CD4-positive, alpha-beta T cell (primary cell): ENCODE measurements around the gene TMEM203. TPM values are rescaled to one million over a fixed set of nuclear protein-coding genes. Genes with fewer than 3 reads are reported as not detected.

ENCODE experiments used
- ATAC-seq: fragments of 200-7000 bp; cut with Tn5 transposase; one replicate; pipeline ENCODE4 v1.10.0; 2022; ENCODE audit warnings: mild to moderate bottlenecking; ENCODE audit not compliant: poor library complexity
- CTCF ChIA-PET: fragments of 350-600 bp; sonication (Branson Sonifier 250); formaldehyde crosslinking; loops from one replicate; lab custom pipeline; 2021; ENCODE audit warnings: antibody characterized with exemption, inconsistent platforms; lab: Charles Lee
- POLR2A ChIA-PET: fragments of 350-600 bp; sonication (Branson Sonifier 250); formaldehyde crosslinking; loops from one replicate; lab custom pipeline; 2021; ENCODE audit warnings: antibody characterized with exemption, inconsistent platforms; lab: Charles Lee
- DNase-seq, 14 experiments: peaks; one replicate each; pipeline ENCODE4 v3.0.0-alpha.2; 2013 to 2020; ENCODE audit warnings: mixed read lengths in 2 of 14
- H3K27ac ChIP-seq, 2 donors: one replicate each; pipeline versions ENCODE4 v1.5.1 to v1.7.0; 2013; ENCODE audit warnings: low read length in 2 of 2, low read depth in 1 of 2, mild to moderate bottlenecking in 1 of 2
- H3K27me3 ChIP-seq, 2 experiments: 1 replicate in 1 of 2; 2 replicates in 1 of 2; pipeline versions ENCODE4 v1.6.1 to v1.7.0; 2013; ENCODE audit warnings: low read length in 2 of 2, control low read depth in 1 of 2, mild to moderate bottlenecking in 1 of 2, moderate library complexity in 1 of 2; ENCODE audit not compliant: insufficient read depth in 2 of 2, control insufficient read depth in 1 of 2
- H3K36me3 ChIP-seq: one replicate; pipeline ENCODE4 v1.6.1; 2013; ENCODE audit warnings: low read length, control low read depth; ENCODE audit not compliant: insufficient read depth
- H3K4me1 ChIP-seq: one replicate; pipeline ENCODE4 v1.6.1; 2013; ENCODE audit warnings: low read length, control low read depth; ENCODE audit not compliant: insufficient read depth
- H3K4me3 ChIP-seq: one replicate; pipeline ENCODE4 v1.5.1; 2013; ENCODE audit warnings: mild to moderate bottlenecking, low read length, moderate library complexity
- H3K9me3 ChIP-seq, 2 experiments: 1 replicate in 1 of 2; 2 replicates in 1 of 2; pipeline versions ENCODE4 v1.6.1 to v1.7.0; 2013; ENCODE audit warnings: low read length in 2 of 2, mild to moderate bottlenecking in 2 of 2, control low read depth in 1 of 2, moderate library complexity in 1 of 2; ENCODE audit not compliant: control insufficient read depth in 1 of 2, insufficient read depth in 1 of 2
- H3K27ac Mint-ChIP-seq: one replicate; pipeline ENCODE4 v1.8.0; 2020; ENCODE audit warnings: mixed read lengths
- H3K27me3 Mint-ChIP-seq: one replicate; pipeline ENCODE4 v1.8.0; 2021; ENCODE audit warnings: mixed read lengths
- H3K36me3 Mint-ChIP-seq: one replicate; pipeline ENCODE4 v1.8.0; 2021; ENCODE audit warnings: low read depth, mixed read lengths
- H3K4me1 Mint-ChIP-seq: one replicate; pipeline ENCODE4 v1.8.0; 2021; ENCODE audit warnings: low read depth, mixed read lengths
- H3K4me3 Mint-ChIP-seq: one replicate; pipeline ENCODE4 v1.8.0; 2020; ENCODE audit warnings: mild to moderate bottlenecking, mixed read lengths
- H3K9me3 Mint-ChIP-seq: one replicate; pipeline ENCODE4 v1.8.0; 2020; ENCODE audit warnings: mixed read lengths
- intact Hi-C, 2 experiments: fragments of 100-400 bp; cut with DNase I in 1 of 2; cut with micrococcal nuclease in 1 of 2; formaldehyde crosslinking; loops; one replicate each; pipeline versions ENCODE4 v1.15.1 to v1.9.0; 2023 to 2025; cut with DNase I, micrococcal nuclease
- total RNA-seq, 174 experiments: library from RNA in 2 of 174; stranded (reverse) in 2 of 174; gene quantifications; one replicate each; pipeline ENCODE4 v1.2.3 and lab custom pipeline; 2021 to 2026
- TF ChIP-seq, protein P1 (sequence below): fragments of 200-600 bp; IDR thresholded peaks from one replicate; pipeline ENCODE4 v1.8.0; 2022; ENCODE audit warnings: antibody characterized with exemption, mild to moderate bottlenecking

Gene TMEM203
- total RNA-seq, 2 experiments from 2014 or later: 18.2 to 18.7 TPM

DNA sequence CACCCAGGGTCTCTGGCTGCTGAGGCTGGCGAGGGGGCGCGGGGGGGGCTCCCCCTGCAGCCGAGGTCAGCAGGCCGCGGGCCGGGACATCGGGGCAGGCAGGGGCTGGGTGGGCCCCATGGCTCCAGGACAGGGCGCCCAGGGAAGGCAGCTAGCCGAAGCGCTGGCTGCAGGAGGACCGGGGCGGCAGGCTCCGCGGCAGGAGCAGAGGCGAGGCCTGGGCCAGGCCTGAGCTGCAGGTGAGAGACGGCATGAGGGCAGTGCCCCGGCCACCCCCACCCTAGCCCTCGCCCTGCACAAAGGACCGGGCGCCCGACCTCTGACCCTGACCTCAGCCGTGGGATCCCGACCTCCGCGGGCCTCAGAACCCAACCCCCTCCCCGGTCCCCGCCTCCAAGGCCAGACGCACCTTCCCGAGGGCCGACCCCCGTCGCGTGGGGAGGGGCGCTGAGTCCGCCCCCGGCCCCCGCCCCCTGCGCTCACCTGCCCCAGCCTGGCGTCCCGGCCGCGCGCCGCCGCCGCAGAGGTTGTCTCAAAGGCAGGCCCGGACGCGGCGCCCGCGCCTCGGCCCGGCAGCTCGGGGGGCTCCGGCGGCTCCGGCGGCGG lies 16.2 kb upstream of the TMEM203 start:
- H3K27me3 ChIP-seq: no peaks in the 10 kb centered on the region
- Mint-ChIP-seq H3K27ac (no peak overlapping the region), H3K27me3 (no peaks in the 10 kb centered on the region), H3K36me3 (no peaks in the 10 kb centered on the region), H3K9me3 (no peaks in the 10 kb centered on the region), H3K4me3 (no peak overlapping the region), H3K4me1 (peaks cover 13% of the 10 kb centered on the region)
- H3K4me3 ChIP-seq: no peak overlapping the region
- intact Hi-C loops: loop anchor here (2.0 to 5.0 kb wide), 4 partner anchors 21 to 434 kb away; partner anchors contain the start of genes ANAPC2 (in 1 of the 2), SSNA1 (in 1 of the 2) and TPRN (in 1 of the 2)
- peaks cover 29% of the 10 kb centered on the region for H3K4me1 ChIP-seq
- H3K36me3 ChIP-seq: no peaks in the 10 kb centered on the region
- H3K9me3 ChIP-seq: no peaks in the 10 kb centered on the region
- DNase-seq: peak in 2 of 14 experiments; percentile 33 to 57
- ChIA-PET POLR2A (interaction anchor here (1.0 to 4.7 kb wide), 8 partner anchors 16 to 166 kb away, joined by 3 to 46 read pairs (median 24); partner anchors contain the start of genes ANAPC2, MAN1B1, NDOR1 and SSNA1), CTCF (no interaction called here)
- H3K27ac ChIP-seq: no peak overlapping the region
- ATAC-seq: no peak
- TF ChIP-seq, protein P1, sequence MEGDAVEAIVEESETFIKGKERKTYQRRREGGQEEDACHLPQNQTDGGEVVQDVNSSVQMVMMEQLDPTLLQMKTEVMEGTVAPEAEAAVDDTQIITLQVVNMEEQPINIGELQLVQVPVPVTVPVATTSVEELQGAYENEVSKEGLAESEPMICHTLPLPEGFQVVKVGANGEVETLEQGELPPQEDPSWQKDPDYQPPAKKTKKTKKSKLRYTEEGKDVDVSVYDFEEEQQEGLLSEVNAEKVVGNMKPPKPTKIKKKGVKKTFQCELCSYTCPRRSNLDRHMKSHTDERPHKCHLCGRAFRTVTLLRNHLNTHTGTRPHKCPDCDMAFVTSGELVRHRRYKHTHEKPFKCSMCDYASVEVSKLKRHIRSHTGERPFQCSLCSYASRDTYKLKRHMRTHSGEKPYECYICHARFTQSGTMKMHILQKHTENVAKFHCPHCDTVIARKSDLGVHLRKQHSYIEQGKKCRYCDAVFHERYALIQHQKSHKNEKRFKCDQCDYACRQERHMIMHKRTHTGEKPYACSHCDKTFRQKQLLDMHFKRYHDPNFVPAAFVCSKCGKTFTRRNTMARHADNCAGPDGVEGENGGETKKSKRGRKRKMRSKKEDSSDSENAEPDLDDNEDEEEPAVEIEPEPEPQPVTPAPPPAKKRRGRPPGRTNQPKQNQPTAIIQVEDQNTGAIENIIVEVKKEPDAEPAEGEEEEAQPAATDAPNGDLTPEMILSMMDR: no peak

DNA sequence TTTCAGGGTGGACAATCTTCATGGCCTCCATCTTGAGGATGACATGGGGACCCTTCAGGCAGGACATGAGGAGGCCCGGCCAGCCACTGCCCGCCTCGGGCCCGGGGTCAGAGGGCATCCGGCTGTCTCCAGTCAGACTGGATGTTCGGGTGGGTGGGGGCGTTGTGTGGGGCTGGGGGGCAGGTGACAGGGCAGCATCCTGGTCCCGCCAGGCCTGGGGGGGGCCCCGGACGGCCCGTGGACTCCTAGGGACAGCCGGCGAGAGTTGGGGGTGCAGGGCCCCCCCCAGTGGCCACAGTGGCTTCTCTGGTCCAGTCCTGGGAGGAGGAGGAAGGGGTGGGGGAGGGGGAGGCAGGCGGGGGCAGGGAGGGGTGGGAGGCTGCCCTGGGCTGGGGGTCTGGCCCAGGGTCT lies 15.7 kb upstream of the TMEM203 start:
- ATAC-seq: no peak
- POLR2A ChIA-PET: interaction anchor here (3.9 kb wide), 1 partner anchor 16 kb away, joined by 22 read pairs; the partner anchor contains the start of genes NDOR1 and TMEM203
- TF ChIP-seq, protein P1: no peak

DNA sequence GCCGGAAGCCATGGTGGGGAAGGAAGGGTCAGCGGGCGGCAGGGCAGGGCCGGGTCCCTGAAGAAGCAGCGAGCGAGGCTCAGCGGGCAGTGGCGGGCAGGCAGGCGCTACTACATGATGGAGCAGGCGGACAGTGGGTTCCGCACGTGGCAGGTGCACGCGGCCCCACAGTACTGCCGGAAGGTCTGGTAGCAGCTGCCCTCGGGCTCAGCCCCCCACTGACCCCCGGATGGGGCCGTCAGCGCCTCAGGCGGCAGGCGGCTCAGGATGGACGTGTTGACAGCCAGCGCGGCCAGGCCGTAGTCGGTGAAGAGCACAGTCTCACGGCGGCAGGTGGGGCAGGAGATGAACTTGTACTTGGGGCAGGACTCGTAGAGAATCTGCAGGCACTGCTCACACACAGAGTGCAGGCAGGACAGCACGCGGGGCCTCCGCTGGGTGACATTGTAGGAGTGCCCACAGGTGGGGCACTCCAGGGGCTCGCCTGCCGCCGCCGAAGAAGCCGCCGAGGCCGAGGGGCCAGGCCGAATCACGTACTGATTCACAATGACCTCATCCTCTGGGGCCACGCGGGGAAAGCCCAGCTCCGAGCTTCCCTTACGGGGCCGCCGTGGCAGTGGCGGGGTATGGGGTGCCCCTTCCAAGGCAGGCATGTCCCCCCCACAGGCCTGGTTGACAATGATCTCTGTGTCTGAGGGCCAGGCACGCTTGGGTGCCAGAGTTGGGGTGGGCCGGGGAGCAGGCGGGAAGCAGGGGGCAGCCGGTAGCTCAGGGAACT lies 15.1 kb upstream of the TMEM203 start:
- no peaks in the 10 kb centered on the region for H3K36me3 Mint-ChIP-seq
- no peaks in the 10 kb centered on the region for H3K9me3 Mint-ChIP-seq
- H3K27ac Mint-ChIP-seq: no peak overlapping the region
- H3K4me1 ChIP-seq: peaks cover 29% of the 10 kb centered on the region
- CTCF ChIA-PET: no interaction called here
- peaks cover 13% of the 10 kb centered on the region for H3K4me1 Mint-ChIP-seq
- no peaks in the 10 kb centered on the region for H3K27me3 Mint-ChIP-seq
- no peak overlapping the region for H3K27ac ChIP-seq
- H3K36me3 ChIP-seq: peaks cover under 1% of the 10 kb centered on the region
- H3K9me3 ChIP-seq: no peaks in the 10 kb centered on the region
- DNase-seq (no peak), ATAC-seq (no peak)
- POLR2A ChIA-PET: interaction anchor here (1.0 kb wide), 1 partner anchor 16 kb away, joined by 4 read pairs; no protein-coding TSS in a partner anchor
- intact Hi-C loops: loop anchor here in 1 of 2 experiments (5.0 kb wide), 1 partner anchor 433 kb away; no protein-coding TSS in a partner anchor
- peak overlapping the region; percentile 65 for H3K4me3 Mint-ChIP-seq
- TF ChIP-seq, protein P1: no peak
- H3K4me3 ChIP-seq: no peak overlapping the region
- H3K27me3 ChIP-seq: no peaks in the 10 kb centered on the region

More for the DNA sequence above, 15.7 kb upstream of the TMEM203 start:
- H3K4me3 ChIP-seq: no peak overlapping the region
- CTCF ChIA-PET: no interaction called here
- peaks cover 29% of the 10 kb centered on the region for H3K4me1 ChIP-seq
- Mint-ChIP-seq H3K36me3 (no peaks in the 10 kb centered on the region), H3K4me1 (peaks cover 13% of the 10 kb centered on the region), H3K9me3 (no peaks in the 10 kb centered on the region), H3K4me3 (peak overlapping the region; percentile 65), H3K27ac (no peak overlapping the region), H3K27me3 (no peaks in the 10 kb centered on the region)
- intact Hi-C loops: loop anchor here in 1 of 2 experiments (5.0 kb wide), 1 partner anchor 434 kb away; no protein-coding TSS in a partner anchor
- H3K27ac ChIP-seq: no peak overlapping the region
- no peaks in the 10 kb centered on the region for H3K27me3 ChIP-seq
- no peaks in the 10 kb centered on the region for H3K36me3 ChIP-seq
- DNase-seq: no peak
- H3K9me3 ChIP-seq: no peaks in the 10 kb centered on the region
